Posterior vena cava (tissue), 2 donors: ENCODE data around the gene IGSF9B. TPM values are rescaled to one million over a fixed set of nuclear protein-coding genes. Genes with fewer than 3 reads are reported as not detected.

ENCODE experiments used
- DNase-seq: peaks from one replicate; pipeline ENCODE4 v3.0.0-alpha.2; 2020; ENCODE audit warnings: low spot score
- intact Hi-C, 2 donors: fragments of 100-400 bp; cut with DNase I; formaldehyde crosslinking; loops; one replicate each; pipeline versions ENCODE4 v1.14.1 to v1.14.2; 2022 to 2023
- total RNA-seq, 2 donors: library from RNA; stranded (reverse); fragmentation: NEBNext Ultra II Directional; extraction: Animal tissue kit (Norgen Biotek cat#: 25700); gene quantifications; one replicate each; pipeline ENCODE4 v1.2.1, GENCODE V29; 2021
- donor health status: DM: yes; HTN: yes; CAD: no.
- donor health status: DM: yes; HTN: yes; CAD: no.

IGSF9B gene
- total RNA-seq, 2 donors from 2014 or later, result 45.0 to 57.8 TPM

DNA sequence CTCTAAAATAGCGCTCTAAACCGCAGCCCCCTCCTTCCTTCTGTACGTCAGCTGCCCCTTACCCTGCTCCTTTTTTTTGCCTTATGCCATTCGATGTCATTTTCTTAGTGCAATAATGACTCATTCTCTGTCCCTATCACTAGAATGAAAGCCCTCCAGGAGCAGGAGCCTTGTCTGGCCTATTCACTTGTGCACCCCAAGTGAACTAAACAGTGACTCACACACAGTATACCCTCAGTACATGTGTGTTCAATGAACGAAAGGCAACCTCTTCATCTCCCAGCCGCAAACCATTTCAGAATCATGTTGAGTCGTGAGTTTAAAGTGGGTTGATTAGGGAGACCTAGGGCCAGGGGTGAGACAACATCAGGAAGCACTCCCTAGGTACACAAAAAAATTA lies 60.7 kb downstream of the IGSF9B start:
- intact Hi-C loops, result no loop called here
- DNase-seq, result no peak

DNA sequence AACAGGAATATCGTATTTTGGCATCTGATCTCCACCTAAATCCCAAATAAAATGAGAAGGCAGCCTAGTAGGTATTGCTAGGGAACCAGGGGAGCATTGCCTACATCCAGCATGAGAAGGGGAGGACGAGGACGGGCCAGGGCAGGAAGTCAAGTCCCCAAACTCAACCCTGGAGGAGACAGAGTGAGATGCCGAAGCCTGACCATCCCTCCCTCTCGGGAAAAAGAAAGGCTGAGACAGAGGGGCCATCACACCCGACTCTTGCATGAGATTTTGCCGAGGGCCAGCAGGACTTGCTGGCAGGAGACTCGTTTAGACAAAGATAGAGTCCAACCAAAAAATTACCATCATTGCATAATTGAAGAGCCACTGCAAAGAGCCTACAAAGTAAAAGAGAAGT lies 61.2 kb downstream of the IGSF9B start:
- DNase-seq, result no peak
- intact Hi-C loops, result no loop called here

GRCh38 chr11:133895061-133895479 lies 61.7 kb downstream of the IGSF9B start:
- no peak for DNase-seq
- intact Hi-C loops, result no loop called here

DNA sequence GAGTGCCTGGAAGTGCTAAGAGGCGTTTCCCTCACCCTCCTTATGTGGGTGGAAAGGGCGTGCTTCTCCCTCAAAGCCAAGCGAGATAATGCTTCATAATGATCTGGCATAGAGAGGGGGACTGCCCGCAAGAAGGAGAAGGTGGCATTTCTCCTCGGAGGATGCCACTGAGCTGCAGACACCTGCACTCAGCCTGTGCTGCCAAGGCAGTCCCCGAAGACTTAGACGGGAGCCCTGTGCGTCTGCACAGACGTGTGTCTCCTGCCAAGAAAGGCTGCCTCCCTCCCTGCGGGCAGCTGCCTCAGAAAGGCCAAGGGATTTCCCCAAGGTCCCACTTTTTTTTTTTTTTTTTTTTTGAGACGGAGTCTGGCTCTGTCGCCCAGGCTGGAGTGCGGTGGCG lies 63.4 kb downstream of the IGSF9B start:
- intact Hi-C loops, result no loop called here
- no peak for DNase-seq

GRCh38 chr11:133892584-133893380 lies 64.0 kb downstream of the IGSF9B start:
- intact Hi-C loops, result no loop called here

GRCh38 chr11:133892126-133892525 lies 64.6 kb downstream of the IGSF9B start:
- intact Hi-C loops, result no loop called here
- DNase-seq, result no peak

More at GRCh38 chr11:133892584-133893380, 64.0 kb downstream of the IGSF9B start:
- DNase-seq, result no peak

DNA sequence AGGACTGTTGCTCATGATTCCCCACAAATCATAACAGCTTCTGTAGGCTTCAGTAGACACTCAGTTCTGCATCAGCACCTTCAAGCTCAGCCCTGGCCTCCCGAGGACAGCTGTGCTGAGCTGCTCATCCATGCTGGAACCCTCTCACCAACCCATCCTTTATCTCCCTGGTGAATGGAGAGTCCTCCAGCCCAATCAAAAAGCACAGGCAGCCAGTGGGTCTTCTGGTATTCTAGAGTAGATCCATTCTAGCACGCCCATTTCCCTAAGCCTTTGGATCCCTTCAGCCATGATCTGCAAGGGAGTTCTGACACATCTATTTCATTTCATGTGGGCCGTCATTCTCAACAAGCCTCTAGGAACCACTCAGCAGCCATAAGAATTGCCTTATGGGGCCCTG lies 66.9 kb downstream of the IGSF9B start:
- intact Hi-C loops, result loop anchor here in 1 of 2 donors (10.0 kb wide), 1 partner anchor 475 kb away; no protein-coding TSS in a partner anchor

DNA sequence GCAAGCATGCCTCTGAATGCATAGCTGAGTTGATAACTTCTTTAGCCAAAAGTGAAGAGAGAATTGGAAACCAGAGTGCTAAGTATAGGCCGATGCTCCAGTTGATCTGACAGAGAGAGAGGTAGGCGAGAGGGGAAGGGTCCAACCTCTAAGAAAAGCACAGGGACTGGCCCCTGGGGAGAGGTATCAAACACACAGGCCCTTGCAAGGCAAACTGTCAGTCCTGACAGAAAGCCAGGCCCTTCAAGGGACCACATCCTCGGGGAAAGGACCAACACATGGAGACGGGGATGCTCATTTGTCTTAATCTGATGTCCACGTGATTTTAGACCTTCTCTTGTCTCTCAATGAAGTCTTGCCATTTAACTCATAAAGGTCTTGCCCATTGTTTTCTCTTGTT lies 67.6 kb downstream of the IGSF9B start:
- intact Hi-C loops, result loop anchor here in 1 of 2 donors (10.0 kb wide), 1 partner anchor 476 kb away; no protein-coding TSS in a partner anchor
- no peak for DNase-seq

More for the DNA sequence above, 66.9 kb downstream of the IGSF9B start:
- no peak for DNase-seq

- intact Hi-C loops, result loop anchor here in 1 of 2 donors (10.0 kb wide), 1 partner anchor 477 kb away; no protein-coding TSS in a partner anchor
- DNase-seq, result no peak
These were observed 69.0 kb downstream of the IGSF9B start for GRCh38 chr11:133887692-133888332.

DNA sequence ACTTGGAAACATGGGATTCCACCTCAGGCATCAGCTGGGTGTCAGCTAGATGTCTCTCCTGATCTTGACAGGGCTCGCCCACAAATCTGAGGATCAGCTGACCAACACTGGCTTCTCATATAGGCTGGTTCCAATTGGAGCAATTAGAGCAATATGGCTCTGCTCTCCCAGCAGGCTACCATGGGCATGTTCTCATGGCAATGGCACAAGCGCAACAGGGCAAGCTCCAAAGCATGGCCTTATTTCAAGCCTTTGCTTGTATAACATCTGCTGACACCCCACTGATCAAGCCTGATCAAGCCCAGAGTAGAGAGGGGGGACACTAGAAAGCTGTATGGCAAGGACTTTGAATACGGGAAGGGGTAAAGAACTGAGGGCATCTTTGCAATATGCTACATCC lies 70.7 kb downstream of the IGSF9B start:
- no peak for DNase-seq
- intact Hi-C loops, result loop anchor here in 1 of 2 donors (10.0 kb wide), 1 partner anchor 479 kb away; no protein-coding TSS in a partner anchor

GRCh38 chr11:133872160-133872559 lies 84.6 kb downstream of the IGSF9B start:
- DNase-seq, result no peak
- intact Hi-C loops, result loop anchor here in 1 of 2 donors (10.0 kb wide), 1 partner anchor 663 kb away; no protein-coding TSS in a partner anchor

DNA sequence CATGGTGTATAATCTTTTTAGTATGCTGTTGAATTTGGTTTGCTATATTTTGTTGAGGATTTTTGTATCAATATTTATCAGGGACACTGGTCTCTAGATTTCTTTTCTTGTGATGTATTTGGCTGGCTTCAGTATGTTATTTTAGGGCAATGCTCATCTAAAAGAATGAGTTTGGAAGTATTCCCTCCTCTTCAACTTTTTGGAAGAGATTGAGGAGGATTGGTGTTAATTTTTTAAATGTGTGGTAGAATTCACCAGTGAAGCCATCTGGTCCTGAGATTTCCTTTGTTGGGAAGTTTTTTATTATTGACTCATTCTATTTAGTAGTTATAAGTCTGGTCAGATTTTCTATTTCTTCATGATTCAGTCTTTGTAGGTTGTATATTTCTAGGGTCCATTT lies 89.3 kb downstream of the IGSF9B start:
- no peak for DNase-seq
- intact Hi-C loops, result no loop called here

DNA sequence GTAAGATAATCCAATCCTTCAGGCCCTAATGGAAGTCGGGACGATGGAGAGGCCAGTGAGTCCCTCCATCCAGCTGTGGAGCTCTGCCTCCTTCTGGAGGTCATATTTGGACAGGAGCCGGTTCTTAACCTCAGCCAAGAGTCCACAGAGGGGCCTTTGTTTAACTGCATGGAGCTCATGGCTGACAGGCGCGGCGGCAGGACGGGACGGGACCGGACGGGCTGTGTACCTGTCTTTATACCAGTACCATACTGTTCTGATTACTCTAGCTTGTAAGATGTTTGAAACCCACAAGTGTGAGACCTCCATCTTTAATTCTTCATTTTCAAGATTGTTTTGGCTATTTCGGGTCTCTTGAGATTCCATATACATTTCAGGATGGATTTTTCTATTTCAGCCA lies 91.3 kb downstream of the IGSF9B start:
- no peak for DNase-seq
- intact Hi-C loops, result no loop called here

- DNase-seq, result no peak
- intact Hi-C loops, result no loop called here
These were observed 92.0 kb downstream of the IGSF9B start for GRCh38 chr11:133864756-133865155.

GRCh38 chr11:133860151-133860550 lies 96.6 kb downstream of the IGSF9B start:
- intact Hi-C loops, result no loop called here
- no peak for DNase-seq

Other genes with a start within 250 kb of the IGSF9B start
- gene SPATA19, start 111.5 kb downstream of the IGSF9B start, total RNA-seq, result not detected
- gene JAM3, start 112.1 kb upstream of the IGSF9B start, total RNA-seq, result 10 to 100 TPM; 86.6 to 92.2 TPM